ENCODE measurements around the gene ZNF516.

ZNF516 gene

GRCh38 chr18:76340410-76340809 lies 154.6 kb downstream of the ZNF516 start:
- H3K27me3 ChIP-seq (ENCODE audit: insufficient read depth, poor library complexity, severe bottlenecking) = no peaks in the 10 kb centered on the region
- TF ChIP-seq POLR2AphosphoS5 (IDR thresholded peaks at IDR 0.05; ENCODE audit: low read depth) = no peak
- TF ChIP-seq SPI1 (IDR thresholded peaks at IDR 0.05; ENCODE audit: borderline replicate concordance, low read depth) = no peak
- TF ChIP-seq REST (IDR thresholded peaks at IDR 0.05; ENCODE audit: insufficient replicate concordance, low read depth) = no peak
- no peak for TF ChIP-seq CTCF (IDR thresholded peaks at IDR 0.05; ENCODE audit: insufficient read depth, low read length)
- no peak for TF ChIP-seq GABPA (IDR thresholded peaks at IDR 0.05; ENCODE audit: low read depth)
- DNase-seq (ENCODE audit: low read depth in 1 of 2, low spot score in 1 of 2) = no peak
- H3K27ac ChIP-seq (replicated peaks) = no peak overlapping the region
- no peak overlapping the region for H3K4me3 ChIP-seq (replicated peaks; ENCODE audit: insufficient read depth, low read length)

GRCh38 chr18:76339246-76339620 lies 155.8 kb downstream of the ZNF516 start:
- peak in 1 of 2 experiments; percentile 47 for DNase-seq (ENCODE audit: low read depth in 1 of 2, low spot score in 1 of 2)
- H3K4me3 ChIP-seq (replicated peaks; ENCODE audit: insufficient read depth, low read length) = no peak overlapping the region
- TF ChIP-seq SPI1 (IDR thresholded peaks at IDR 0.05; ENCODE audit: borderline replicate concordance, low read depth) (no peak), CTCF (IDR thresholded peaks at IDR 0.05; ENCODE audit: insufficient read depth, low read length) (no peak), POLR2AphosphoS5 (IDR thresholded peaks at IDR 0.05; ENCODE audit: low read depth) (no peak), REST (IDR thresholded peaks at IDR 0.05; ENCODE audit: insufficient replicate concordance, low read depth) (no peak), GABPA (IDR thresholded peaks at IDR 0.05; ENCODE audit: low read depth) (no peak)
- no peaks in the 10 kb centered on the region for H3K27me3 ChIP-seq (ENCODE audit: insufficient read depth, poor library complexity, severe bottlenecking)
- no peak overlapping the region for H3K27ac ChIP-seq (replicated peaks)

- no peaks in the 10 kb centered on the region for H3K27me3 ChIP-seq (ENCODE audit: insufficient read depth, poor library complexity, severe bottlenecking)
- no peak for TF ChIP-seq GABPA (IDR thresholded peaks at IDR 0.05; ENCODE audit: low read depth)
- TF ChIP-seq REST (IDR thresholded peaks at IDR 0.05; ENCODE audit: insufficient replicate concordance, low read depth) = no peak
- TF ChIP-seq SPI1 (IDR thresholded peaks at IDR 0.05; ENCODE audit: borderline replicate concordance, low read depth) = no peak
- no peak for TF ChIP-seq CTCF (IDR thresholded peaks at IDR 0.05; ENCODE audit: insufficient read depth, low read length)
- no peak for TF ChIP-seq POLR2AphosphoS5 (IDR thresholded peaks at IDR 0.05; ENCODE audit: low read depth)
- H3K27ac ChIP-seq (replicated peaks) = no peak overlapping the region
- no peak overlapping the region for H3K4me3 ChIP-seq (replicated peaks; ENCODE audit: insufficient read depth, low read length)
- no peak for DNase-seq (ENCODE audit: low read depth in 1 of 2, low spot score in 1 of 2)
Measured at GRCh38 chr18:76338619-76339245, 156.3 kb downstream of the ZNF516 start.
